ENCODE data around the gene CFL1. TPM values are rescaled to one million over a fixed set of nuclear protein-coding genes. Genes with fewer than 3 reads are reported as not detected.

The CFL1 gene
- total and polyA plus RNA-seq, 8 donors = 389 to 1,430 (median 667) TPM

GRCh38 chr11:65847746-65848145, 10.2 kb downstream of the CFL1 start:
- 65 to 80% (median 75%) methylated on average over 3 of the region's 3 CpGs for WGBS, 5 donors
- H3K36me3 ChIP-seq = peaks cover 9 to 26% (median 23%) of the 10 kb centered on the region in 4 donors
- H3K27me3 ChIP-seq = no peaks in the 10 kb centered on the region
- peaks cover 8 to 24% (median 16%) of the 10 kb centered on the region in 4 donors for H3K4me1 ChIP-seq
- H3K4me3 ChIP-seq = no peak overlapping the region
- TF ChIP-seq POLR2AphosphoS5 (IDR thresholded peaks at IDR 0.05) (no peak), EP300 (IDR thresholded peaks at IDR 0.05) (no peak), CTCF (IDR thresholded peaks at IDR 0.05) (no peak), POLR2A (IDR thresholded peaks at IDR 0.05) (no peak)
- intact Hi-C loops (cut with DNase I; ENCODE audit: low total_unique reads) = no loop called here
- no peak overlapping the region for H3K27ac ChIP-seq
- DNase-seq = no peak
- peaks cover 0 to 7% (median 0%) of the 10 kb centered on the region in 4 donors for H3K9me3 ChIP-seq

- no peak overlapping the region for H3K4me3 ChIP-seq
- intact Hi-C loops (cut with DNase I; ENCODE audit: low total_unique reads) = no loop called here
- WGBS, 5 donors = 48 to 74% (median 61%) methylated on average over 10 of the region's 10 CpGs
- DNase-seq = peak in 1 of 2 donors; percentile 61
- TF ChIP-seq CTCF (IDR thresholded peaks at IDR 0.05) = no peak
- TF ChIP-seq EP300 (IDR thresholded peaks at IDR 0.05) = no peak
- TF ChIP-seq POLR2AphosphoS5 (IDR thresholded peaks at IDR 0.05) = no peak
- no peak for TF ChIP-seq POLR2A (IDR thresholded peaks at IDR 0.05)
- peaks cover 8 to 12% (median 10%) of the 10 kb centered on the region in 4 donors for H3K4me1 ChIP-seq
- H3K36me3 ChIP-seq = no peaks in the 10 kb centered on the region
- no peaks in the 10 kb centered on the region for H3K9me3 ChIP-seq
- H3K27me3 ChIP-seq = no peaks in the 10 kb centered on the region
- H3K27ac ChIP-seq = peak overlapping the region in 2 of 5 donors; percentile 13 to 49
Observed at GRCh38 chr11:65844231-65844872, 13.6 kb downstream of the CFL1 start.

- peaks cover 6 to 12% (median 8%) of the 10 kb centered on the region in 4 donors for H3K4me1 ChIP-seq
- no peaks in the 10 kb centered on the region for H3K36me3 ChIP-seq
- peak overlapping the region in 2 of 5 donors; percentile 13 to 49 for H3K27ac ChIP-seq
- WGBS, 5 donors = 36 to 67% (median 49%) methylated on average over 3 of the region's 3 CpGs
- H3K4me3 ChIP-seq = no peak overlapping the region
- intact Hi-C loops (cut with DNase I; ENCODE audit: low total_unique reads) = no loop called here
- H3K9me3 ChIP-seq = no peaks in the 10 kb centered on the region
- no peaks in the 10 kb centered on the region for H3K27me3 ChIP-seq
- TF ChIP-seq EP300 (IDR thresholded peaks at IDR 0.05) (no peak), POLR2AphosphoS5 (IDR thresholded peaks at IDR 0.05) (no peak), POLR2A (IDR thresholded peaks at IDR 0.05) (no peak), CTCF (IDR thresholded peaks at IDR 0.05) (no peak)
- peak in 1 of 2 donors; percentile 30 for DNase-seq
Observed at GRCh38 chr11:65843811-65844210, 14.2 kb downstream of the CFL1 start.

- Histone ChIP-seq H3K36me3 (no peaks in the 10 kb centered on the region), H3K27me3 (no peaks in the 10 kb centered on the region), H3K27ac (no peak overlapping the region), H3K4me3 (no peak overlapping the region), H3K4me1 (peaks cover 6 to 12% (median 8%) of the 10 kb centered on the region in 4 donors), H3K9me3 (no peaks in the 10 kb centered on the region)
- WGBS, 5 donors = 68 to 89% (median 81%) methylated on average over 3 to 4 of the region's 4 CpGs
- intact Hi-C loops (cut with DNase I; ENCODE audit: low total_unique reads) = no loop called here
- TF ChIP-seq POLR2AphosphoS5 (IDR thresholded peaks at IDR 0.05) = no peak
- TF ChIP-seq CTCF (IDR thresholded peaks at IDR 0.05) = no peak
- TF ChIP-seq EP300 (IDR thresholded peaks at IDR 0.05) = no peak
- no peak for TF ChIP-seq POLR2A (IDR thresholded peaks at IDR 0.05)
- DNase-seq = no peak
Observed at GRCh38 chr11:65842144-65842543, 15.8 kb downstream of the CFL1 start.
